Activated CD4-positive, alpha-beta T cell treated with anti-CD3 and anti-CD28 coated beads for 24 hours (primary cell): Measurements from ENCODE around the gene CD48.
A peak's percentile ranks its signal among the peaks of the same experiment; 100 is the strongest.
"Not testable (repeated sequence)": the region's sequence is repeated elsewhere in the genome, so short reads cannot be mapped to it uniquely, and the experiment has no call there.

Experiments
- DNase-seq, 2 donors: peaks; one replicate each; pipeline ENCODE4 v3.0.0-alpha.2; 2020; ENCODE audit warnings: low read depth in 2 of 2

The CD48 gene

GRCh38 chr1:160713161-160713560 lies 1.5 kb upstream of the CD48 start:
- DNase-seq = no peak

DNA sequence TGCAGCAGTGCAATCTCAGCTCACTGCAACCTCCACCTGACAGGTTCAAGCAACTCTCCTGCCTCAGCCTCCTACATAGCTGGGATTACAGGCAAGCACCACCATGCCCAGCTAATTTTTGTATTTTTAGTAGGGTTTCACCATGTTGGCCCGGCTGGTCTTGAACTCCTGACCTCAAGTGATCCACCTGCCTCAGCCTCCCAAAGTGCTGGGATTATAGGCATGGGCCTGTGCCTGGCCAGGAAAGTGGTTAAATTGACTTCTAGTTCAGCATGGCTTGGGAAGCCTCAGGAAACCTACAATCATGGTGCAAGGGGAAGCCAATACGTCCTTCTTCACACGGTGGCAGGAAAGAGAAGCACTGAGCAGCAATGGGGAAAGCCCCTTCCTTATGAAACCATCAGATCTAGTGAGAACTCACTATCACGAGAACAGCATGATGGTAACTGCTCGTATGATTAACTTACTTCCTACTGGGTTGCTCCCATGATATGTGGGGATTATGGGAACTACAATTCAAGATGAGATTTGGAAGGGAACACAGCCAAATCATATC lies 981 bp upstream of the CD48 start:
- not testable (repeated sequence) for DNase-seq

DNA sequence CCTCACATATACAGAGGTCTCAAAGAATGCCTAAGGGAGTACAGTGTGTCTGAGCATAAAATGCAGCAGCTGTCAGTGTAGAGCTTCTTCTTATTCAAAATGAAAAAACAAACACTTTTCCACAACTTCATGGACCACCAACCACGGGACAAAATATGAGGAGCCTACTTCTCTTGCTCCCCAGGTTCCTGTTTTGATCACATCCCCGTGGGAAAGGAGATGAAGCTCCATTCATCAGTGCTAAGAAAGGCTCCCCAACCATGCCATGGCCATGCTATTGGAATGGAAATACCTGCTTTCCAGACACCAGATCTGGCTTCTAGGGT lies 383 bp downstream of the CD48 start:
- DNase-seq = no peak

- DNase-seq = no peak
Observed at GRCh38 chr1:160710517-160711252, 937 bp downstream of the CD48 start.

DNA sequence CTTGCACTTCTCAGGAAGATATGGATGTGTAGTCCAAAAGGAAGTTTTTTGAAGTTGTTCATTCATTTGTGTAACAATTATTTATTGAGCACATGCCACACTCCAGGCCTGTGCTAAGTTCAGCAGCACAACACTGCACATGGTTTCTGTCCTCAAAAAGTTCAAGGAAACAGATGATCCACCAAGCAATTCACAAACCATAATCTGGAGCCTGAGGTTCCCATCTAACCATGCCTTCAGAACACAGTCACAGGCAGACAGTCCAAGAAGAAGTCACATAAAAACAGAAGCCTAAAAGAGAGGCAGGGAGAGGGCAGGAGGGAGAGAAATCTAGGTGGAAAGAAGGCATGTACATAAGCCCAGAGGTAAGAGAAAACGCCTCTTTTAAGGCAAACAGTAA lies 1.9 kb downstream of the CD48 start:
- DNase-seq = no peak

- no peak for DNase-seq
Observed at GRCh38 chr1:160708801-160709200, 2.8 kb downstream of the CD48 start.

- DNase-seq = no peak
Observed at GRCh38 chr1:160708118-160708517, 3.5 kb downstream of the CD48 start.

DNA sequence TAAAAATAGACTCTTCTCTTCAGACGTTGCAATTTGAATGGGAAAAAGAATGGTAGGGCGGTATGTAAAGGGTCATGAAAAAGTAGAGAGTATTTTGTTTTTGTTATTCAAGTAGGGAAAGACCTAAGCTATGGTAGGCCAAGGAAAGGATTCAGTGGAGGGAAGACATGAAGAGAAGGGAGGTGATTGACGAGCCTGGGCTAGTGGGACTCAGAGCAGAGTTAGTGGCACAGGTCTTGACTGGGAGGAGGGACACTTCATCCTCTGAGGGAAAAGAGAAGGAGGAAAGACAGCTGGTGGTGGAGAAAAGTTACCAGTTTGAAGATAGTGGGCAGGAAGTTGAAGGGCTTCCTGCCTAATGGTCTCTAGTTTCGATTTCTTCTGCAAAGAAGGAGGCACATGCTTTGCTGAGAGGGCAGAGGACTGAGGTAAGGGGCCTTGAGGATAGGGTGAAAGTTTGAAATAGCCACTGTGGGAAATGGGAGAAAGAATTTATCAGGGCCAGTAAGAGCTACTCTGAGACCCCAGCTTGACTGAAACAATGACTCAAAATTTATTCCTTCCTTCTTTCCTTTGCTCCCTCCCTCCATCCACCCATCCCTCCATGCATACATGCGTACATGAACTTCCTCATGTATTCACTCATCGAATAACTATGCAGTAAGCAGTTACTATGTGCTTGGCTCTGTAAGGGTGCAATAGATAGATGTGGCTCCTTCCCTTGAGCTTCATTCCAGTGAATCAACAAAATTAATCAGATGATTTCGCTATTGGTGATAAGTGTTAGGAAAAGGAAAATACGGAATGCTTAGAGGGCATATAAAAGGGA lies 4.2 kb downstream of the CD48 start:
- DNase-seq = no peak

DNA sequence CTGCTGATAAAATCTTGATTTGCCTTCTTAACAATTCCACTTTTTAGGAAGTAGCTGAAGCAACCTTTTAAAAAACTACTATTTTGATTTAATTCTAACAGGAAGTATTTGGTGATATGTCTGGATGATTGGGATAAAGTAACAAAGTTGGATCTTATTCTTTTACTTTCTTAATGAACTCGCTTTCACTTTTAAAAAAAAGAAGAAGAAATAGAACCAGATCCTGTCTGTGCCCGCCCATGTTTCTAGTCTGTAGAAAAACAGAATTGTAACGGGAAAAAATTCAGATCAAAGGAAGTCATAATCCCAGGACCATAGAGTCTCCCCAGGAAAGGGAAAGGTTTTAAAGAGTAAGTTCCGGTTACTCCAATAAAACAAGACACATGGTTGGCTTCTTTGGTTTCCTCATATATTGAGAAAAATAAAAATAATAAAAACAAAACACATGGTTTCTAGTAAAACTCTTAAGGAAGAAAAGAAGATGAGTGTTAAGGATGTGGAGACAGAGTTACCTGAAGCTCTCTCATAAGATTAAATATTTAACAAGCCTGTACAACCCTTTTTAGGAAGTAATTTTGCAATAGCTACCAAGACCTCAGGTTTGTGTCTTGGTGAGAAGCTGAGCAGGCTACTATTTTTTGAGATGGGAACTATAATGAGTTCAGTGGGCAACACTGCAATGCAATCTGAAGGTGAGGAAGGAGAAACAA lies 4.9 kb downstream of the CD48 start:
- no peak for DNase-seq

- no peak for DNase-seq
Observed at GRCh38 chr1:160705742-160706141, 5.9 kb downstream of the CD48 start.

GRCh38 chr1:160705212-160705621 lies 6.4 kb downstream of the CD48 start:
- DNase-seq = not testable (repeated sequence)

DNA sequence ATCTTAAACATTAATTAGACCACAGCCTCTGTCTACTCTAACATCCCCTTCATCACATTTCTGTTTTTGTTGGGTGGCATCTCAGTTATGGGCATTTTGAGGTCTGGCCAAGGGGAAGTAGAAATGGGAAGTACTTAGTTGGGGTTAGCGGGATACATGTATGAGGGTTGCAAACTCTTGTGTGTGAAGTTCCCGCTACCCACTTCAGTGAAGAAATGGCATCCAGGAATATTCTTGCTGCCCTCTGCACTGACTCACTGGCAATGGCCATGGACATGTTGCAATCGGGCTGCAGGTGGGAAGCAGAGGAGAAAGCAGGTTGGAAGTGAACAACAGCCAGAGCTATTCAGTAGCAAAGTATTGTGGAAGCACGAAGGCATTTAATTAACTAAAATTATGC lies 7.4 kb downstream of the CD48 start:
- DNase-seq = no peak

- no peak for DNase-seq
Observed at GRCh38 chr1:160702100-160702499, 9.5 kb downstream of the CD48 start.

- DNase-seq = not testable (repeated sequence)
Observed at GRCh38 chr1:160692390-160692789, 19.2 kb downstream of the CD48 start.

DNA sequence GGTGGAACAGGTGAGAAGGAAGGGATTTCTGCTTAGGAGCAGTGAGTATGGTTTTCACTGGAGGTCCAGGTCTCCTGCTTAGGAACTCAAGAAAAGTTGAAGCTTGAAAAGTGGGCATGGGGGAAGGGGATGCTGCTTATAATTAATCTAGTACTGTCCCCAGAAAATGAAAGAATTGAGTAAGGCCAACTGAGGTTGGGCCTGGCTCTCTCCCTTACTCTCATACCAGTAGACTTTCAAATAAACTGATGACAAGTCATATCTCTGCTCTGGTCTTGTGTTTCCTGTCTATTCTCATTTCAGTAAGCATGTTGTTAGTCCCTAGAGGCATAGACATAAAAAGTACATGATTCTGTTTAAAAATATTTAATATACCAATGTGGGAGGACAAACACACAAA lies 26.4 kb downstream of the CD48 start:
- no peak for DNase-seq

- no peak for DNase-seq
Observed at GRCh38 chr1:160682983-160683865, 28.4 kb downstream of the CD48 start.

DNA sequence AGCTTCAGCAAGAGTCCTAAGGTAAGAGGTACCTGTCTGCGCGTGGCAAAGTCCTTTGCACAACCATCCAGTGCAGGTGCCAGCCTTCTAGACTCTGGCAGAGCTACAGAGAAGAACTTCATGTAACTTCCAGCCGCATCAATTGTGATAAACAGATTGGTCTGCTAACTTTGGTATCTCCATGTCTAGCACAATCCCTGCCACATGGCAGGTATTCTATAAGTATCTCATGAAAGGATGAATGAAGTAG lies 29.8 kb downstream of the CD48 start:
- no peak for DNase-seq

DNA sequence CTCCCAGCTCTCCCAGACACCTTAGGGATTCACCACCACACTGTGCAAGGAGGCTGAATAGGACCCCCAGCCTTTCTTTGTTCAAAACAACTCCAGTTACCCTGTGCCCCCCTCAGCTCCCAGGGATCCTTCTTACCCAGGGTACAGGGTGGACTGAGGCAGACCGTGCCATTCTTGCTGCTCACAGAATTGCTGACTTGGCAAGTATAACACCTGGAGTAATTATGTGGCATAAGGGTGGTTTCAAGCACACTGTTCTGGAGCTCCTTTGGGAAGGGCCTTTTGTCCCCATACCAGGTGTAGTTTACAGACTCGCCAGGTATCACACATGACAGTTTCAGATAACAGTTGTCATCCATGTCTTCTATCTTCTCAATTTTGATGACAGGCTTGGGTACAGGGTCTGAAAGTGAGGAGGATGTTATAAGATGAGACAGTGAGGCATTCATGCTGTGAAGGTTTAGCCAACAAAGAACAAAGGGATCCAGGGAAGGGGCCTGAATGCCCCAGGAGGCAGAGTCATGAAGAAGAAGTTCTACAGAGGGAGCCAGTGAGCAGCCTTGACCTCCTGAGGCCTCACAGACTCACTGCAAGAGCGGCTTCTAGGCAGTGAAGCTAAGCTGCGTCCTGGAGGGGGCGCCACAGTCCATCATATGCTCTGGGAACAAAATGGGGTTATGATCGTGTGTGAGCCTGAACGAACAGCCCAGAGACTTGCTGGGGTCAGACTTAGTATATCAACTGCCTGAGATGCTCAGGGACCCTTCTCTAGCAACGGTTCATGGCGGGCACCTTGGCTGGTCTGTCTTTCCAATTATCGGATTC lies 30.3 kb downstream of the CD48 start:
- DNase-seq = peak; percentile 76 to 85

- DNase-seq = no peak
Observed at GRCh38 chr1:160680399-160680798, 31.2 kb downstream of the CD48 start.

DNA sequence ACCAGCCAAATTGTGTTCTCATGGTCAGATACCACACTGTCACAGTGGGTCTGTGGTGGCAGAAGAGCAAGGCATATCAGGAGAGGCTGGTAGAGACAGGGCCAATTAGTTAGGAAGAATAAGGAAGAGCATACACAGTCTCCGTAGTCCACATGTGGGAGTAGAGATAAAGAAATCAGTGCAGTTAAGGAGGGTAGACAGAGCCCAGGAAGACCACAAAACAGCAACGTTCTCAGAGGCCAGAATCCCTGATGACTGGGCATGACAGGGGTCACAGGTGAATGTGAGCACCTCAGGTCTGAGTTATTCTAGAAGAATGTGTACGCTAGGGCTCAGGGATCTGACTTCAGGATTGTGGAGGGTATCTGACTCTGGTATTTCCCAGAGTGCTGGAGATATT lies 31.7 kb downstream of the CD48 start:
- no peak for DNase-seq
